ENCODE data around the gene KCNK5.

KCNK5 gene

DNA sequence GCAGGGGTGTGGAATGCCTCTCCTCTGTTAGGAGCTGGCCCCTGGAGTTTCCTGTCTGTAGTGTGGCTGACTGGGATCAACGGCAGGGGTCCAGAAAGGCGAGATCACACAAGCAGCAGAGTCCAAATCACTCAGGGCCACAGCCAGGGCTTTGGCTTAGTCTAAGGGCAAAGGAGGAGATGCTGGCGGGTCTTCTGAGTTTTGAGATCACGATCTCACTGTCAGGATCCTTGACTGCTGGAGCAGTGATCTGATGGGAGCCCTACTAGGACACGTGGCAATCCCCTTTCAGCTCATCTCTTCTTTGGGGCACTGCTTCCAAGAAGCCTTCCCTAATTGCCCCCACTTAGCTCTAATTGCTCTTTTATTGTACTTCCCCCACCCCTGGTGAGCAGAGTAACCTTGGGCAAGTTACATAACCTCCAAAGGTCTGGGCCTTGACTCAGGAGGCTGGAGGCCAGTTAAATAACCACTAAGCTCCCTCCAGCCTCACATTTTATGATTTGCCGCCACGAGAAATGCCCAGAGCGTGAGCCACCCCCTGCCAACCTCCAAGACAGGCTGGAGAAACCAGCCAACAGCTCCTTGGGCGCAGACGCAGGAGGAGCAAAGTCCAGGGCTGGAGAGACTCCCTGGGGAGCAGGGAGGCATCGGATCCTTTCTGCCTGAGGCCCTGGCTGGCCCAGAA is 12.0 kb downstream of the KCNK5 start (continued):
- TF ChIP-seq, protein P1, sequence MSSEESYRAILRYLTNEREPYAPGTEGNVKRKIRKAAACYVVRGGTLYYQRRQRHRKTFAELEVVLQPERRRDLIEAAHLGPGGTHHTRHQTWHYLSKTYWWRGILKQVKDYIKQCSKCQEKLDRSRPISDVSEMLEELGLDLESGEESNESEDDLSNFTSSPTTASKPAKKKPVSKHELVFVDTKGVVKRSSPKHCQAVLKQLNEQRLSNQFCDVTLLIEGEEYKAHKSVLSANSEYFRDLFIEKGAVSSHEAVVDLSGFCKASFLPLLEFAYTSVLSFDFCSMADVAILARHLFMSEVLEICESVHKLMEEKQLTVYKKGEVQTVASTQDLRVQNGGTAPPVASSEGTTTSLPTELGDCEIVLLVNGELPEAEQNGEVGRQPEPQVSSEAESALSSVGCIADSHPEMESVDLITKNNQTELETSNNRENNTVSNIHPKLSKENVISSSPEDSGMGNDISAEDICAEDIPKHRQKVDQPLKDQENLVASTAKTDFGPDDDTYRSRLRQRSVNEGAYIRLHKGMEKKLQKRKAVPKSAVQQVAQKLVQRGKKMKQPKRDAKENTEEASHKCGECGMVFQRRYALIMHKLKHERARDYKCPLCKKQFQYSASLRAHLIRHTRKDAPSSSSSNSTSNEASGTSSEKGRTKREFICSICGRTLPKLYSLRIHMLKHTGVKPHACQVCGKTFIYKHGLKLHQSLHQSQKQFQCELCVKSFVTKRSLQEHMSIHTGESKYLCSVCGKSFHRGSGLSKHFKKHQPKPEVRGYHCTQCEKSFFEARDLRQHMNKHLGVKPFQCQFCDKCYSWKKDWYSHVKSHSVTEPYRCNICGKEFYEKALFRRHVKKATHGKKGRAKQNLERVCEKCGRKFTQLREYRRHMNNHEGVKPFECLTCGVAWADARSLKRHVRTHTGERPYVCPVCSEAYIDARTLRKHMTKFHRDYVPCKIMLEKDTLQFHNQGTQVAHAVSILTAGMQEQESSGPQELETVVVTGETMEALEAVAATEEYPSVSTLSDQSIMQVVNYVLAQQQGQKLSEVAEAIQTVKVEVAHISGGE (tag by site-specific recombination; conservative IDR thresholded peaks at IDR 0.05; ENCODE audit: low read depth): no peak
- TF ChIP-seq, protein P2, sequence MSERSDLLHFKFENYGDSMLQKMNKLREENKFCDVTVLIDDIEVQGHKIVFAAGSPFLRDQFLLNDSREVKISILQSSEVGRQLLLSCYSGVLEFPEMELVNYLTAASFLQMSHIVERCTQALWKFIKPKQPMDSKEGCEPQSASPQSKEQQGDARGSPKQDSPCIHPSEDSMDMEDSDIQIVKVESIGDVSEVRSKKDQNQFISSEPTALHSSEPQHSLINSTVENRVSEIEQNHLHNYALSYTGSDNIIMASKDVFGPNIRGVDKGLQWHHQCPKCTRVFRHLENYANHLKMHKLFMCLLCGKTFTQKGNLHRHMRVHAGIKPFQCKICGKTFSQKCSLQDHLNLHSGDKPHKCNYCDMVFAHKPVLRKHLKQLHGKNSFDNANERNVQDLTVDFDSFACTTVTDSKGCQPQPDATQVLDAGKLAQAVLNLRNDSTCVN (tag by site-specific recombination; optimal IDR thresholded peaks at IDR 0.05): no peak
- TF ChIP-seq ZNF138 (tag by site-specific recombination; IDR thresholded peaks at IDR 0.05; ENCODE audit: borderline replicate concordance): no peak
- TF ChIP-seq ZNF48 (tag by site-specific recombination; IDR thresholded peaks at IDR 0.05): no peak
- TF ChIP-seq, protein P3, sequence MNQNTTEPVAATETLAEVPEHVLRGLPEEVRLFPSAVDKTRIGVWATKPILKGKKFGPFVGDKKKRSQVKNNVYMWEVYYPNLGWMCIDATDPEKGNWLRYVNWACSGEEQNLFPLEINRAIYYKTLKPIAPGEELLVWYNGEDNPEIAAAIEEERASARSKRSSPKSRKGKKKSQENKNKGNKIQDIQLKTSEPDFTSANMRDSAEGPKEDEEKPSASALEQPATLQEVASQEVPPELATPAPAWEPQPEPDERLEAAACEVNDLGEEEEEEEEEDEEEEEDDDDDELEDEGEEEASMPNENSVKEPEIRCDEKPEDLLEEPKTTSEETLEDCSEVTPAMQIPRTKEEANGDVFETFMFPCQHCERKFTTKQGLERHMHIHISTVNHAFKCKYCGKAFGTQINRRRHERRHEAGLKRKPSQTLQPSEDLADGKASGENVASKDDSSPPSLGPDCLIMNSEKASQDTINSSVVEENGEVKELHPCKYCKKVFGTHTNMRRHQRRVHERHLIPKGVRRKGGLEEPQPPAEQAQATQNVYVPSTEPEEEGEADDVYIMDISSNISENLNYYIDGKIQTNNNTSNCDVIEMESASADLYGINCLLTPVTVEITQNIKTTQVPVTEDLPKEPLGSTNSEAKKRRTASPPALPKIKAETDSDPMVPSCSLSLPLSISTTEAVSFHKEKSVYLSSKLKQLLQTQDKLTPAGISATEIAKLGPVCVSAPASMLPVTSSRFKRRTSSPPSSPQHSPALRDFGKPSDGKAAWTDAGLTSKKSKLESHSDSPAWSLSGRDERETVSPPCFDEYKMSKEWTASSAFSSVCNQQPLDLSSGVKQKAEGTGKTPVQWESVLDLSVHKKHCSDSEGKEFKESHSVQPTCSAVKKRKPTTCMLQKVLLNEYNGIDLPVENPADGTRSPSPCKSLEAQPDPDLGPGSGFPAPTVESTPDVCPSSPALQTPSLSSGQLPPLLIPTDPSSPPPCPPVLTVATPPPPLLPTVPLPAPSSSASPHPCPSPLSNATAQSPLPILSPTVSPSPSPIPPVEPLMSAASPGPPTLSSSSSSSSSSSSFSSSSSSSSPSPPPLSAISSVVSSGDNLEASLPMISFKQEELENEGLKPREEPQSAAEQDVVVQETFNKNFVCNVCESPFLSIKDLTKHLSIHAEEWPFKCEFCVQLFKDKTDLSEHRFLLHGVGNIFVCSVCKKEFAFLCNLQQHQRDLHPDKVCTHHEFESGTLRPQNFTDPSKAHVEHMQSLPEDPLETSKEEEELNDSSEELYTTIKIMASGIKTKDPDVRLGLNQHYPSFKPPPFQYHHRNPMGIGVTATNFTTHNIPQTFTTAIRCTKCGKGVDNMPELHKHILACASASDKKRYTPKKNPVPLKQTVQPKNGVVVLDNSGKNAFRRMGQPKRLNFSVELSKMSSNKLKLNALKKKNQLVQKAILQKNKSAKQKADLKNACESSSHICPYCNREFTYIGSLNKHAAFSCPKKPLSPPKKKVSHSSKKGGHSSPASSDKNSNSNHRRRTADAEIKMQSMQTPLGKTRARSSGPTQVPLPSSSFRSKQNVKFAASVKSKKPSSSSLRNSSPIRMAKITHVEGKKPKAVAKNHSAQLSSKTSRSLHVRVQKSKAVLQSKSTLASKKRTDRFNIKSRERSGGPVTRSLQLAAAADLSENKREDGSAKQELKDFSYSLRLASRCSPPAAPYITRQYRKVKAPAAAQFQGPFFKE (tag by site-specific recombination; IDR thresholded peaks at IDR 0.05; ENCODE audit: borderline replicate concordance): no peak
- no peak for TF ChIP-seq RBAK (tag by site-specific recombination; IDR thresholded peaks at IDR 0.05)
- TF ChIP-seq ZNF266 (tag by site-specific recombination; IDR thresholded peaks at IDR 0.05; ENCODE audit: low read depth): no peak
- TF ChIP-seq ZBTB17 (tag by site-specific recombination; IDR thresholded peaks at IDR 0.05): peak; percentile 34; the same call in 1 of the 2 replicates
- no peak for TF ChIP-seq ZNF16 (tag by site-specific recombination; IDR thresholded peaks at IDR 0.05; ENCODE audit: low read depth)
- TF ChIP-seq, protein P4, sequence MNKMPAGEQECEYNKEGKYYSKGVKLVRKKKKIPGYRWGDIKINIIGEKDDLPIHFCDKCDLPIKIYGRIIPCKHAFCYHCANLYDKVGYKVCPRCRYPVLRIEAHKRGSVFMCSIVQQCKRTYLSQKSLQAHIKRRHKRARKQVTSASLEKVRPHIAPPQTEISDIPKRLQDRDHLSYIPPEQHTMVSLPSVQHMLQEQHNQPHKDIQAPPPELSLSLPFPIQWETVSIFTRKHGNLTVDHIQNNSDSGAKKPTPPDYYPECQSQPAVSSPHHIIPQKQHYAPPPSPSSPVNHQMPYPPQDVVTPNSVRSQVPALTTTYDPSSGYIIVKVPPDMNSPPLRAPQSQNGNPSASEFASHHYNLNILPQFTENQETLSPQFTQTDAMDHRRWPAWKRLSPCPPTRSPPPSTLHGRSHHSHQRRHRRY (tag by site-specific recombination; IDR thresholded peaks at IDR 0.05): no peak
- TF ChIP-seq GLI4 (tag by site-specific recombination; IDR thresholded peaks at IDR 0.05): no peak
- peak; percentile 11; the same call in 1 of the 2 replicates for TF ChIP-seq ZNF596 (tag by site-specific recombination; IDR thresholded peaks at IDR 0.05)
- TF ChIP-seq ZBTB1 (tag by site-specific recombination; IDR thresholded peaks at IDR 0.05): no peak
- TF ChIP-seq KLF8 (tag by site-specific recombination; IDR thresholded peaks at IDR 0.05): no peak
- peak; percentile 77 for TF ChIP-seq WT1 (tag by site-specific recombination; IDR thresholded peaks at IDR 0.05)
- peak; percentile 59 for TF ChIP-seq FEZF1 (tag by site-specific recombination; IDR thresholded peaks at IDR 0.05)
- no peak for TF ChIP-seq ZNF426 (tag by site-specific recombination; IDR thresholded peaks at IDR 0.05)
- TF ChIP-seq ZNF560 (tag by site-specific recombination; IDR thresholded peaks at IDR 0.05; ENCODE audit: borderline replicate concordance): no peak
- peak; percentile 78; the same call in 1 of the 2 replicates for TF ChIP-seq MZF1 (tag by site-specific recombination; IDR thresholded peaks at IDR 0.05; ENCODE audit: borderline replicate concordance)
- TF ChIP-seq, protein P5, sequence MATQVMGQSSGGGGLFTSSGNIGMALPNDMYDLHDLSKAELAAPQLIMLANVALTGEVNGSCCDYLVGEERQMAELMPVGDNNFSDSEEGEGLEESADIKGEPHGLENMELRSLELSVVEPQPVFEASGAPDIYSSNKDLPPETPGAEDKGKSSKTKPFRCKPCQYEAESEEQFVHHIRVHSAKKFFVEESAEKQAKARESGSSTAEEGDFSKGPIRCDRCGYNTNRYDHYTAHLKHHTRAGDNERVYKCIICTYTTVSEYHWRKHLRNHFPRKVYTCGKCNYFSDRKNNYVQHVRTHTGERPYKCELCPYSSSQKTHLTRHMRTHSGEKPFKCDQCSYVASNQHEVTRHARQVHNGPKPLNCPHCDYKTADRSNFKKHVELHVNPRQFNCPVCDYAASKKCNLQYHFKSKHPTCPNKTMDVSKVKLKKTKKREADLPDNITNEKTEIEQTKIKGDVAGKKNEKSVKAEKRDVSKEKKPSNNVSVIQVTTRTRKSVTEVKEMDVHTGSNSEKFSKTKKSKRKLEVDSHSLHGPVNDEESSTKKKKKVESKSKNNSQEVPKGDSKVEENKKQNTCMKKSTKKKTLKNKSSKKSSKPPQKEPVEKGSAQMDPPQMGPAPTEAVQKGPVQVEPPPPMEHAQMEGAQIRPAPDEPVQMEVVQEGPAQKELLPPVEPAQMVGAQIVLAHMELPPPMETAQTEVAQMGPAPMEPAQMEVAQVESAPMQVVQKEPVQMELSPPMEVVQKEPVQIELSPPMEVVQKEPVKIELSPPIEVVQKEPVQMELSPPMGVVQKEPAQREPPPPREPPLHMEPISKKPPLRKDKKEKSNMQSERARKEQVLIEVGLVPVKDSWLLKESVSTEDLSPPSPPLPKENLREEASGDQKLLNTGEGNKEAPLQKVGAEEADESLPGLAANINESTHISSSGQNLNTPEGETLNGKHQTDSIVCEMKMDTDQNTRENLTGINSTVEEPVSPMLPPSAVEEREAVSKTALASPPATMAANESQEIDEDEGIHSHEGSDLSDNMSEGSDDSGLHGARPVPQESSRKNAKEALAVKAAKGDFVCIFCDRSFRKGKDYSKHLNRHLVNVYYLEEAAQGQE (tag by site-specific recombination; IDR thresholded peaks at IDR 0.05): no peak
- TF ChIP-seq, protein P6, sequence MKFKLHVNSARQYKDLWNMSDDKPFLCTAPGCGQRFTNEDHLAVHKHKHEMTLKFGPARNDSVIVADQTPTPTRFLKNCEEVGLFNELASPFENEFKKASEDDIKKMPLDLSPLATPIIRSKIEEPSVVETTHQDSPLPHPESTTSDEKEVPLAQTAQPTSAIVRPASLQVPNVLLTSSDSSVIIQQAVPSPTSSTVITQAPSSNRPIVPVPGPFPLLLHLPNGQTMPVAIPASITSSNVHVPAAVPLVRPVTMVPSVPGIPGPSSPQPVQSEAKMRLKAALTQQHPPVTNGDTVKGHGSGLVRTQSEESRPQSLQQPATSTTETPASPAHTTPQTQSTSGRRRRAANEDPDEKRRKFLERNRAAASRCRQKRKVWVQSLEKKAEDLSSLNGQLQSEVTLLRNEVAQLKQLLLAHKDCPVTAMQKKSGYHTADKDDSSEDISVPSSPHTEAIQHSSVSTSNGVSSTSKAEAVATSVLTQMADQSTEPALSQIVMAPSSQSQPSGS (tag by site-specific recombination; IDR thresholded peaks at IDR 0.05; ENCODE audit: low read depth): no peak
- no peak for TF ChIP-seq ZNF548 (tag by site-specific recombination; IDR thresholded peaks at IDR 0.05)
- no peak for TF ChIP-seq YY1 (tag by site-specific recombination; IDR thresholded peaks at IDR 0.05)

Data from HEK293 (cell line).